SK-N-SH treated with all-trans-retinoic acid at 6 μM for 48 hours (cell line): ENCODE data around the gene ANKEF1.

ENCODE experiments used
- ARNTL ChIP-seq: fragments of 450-650 bp; formaldehyde crosslinking; IDR thresholded peaks from 2 replicates; pipeline ENCODE4 v1.5.0; 2020; ENCODE audit warnings: low read depth, mild to moderate bottlenecking, moderate library complexity, borderline replicate concordance
- BACH2 ChIP-seq: fragments of 250-450 bp; sonication (Bioruptor Pico); IDR thresholded peaks from 2 replicates; pipeline ENCODE4 v1.9.0; 2021; ENCODE audit warnings: mild to moderate bottlenecking, borderline replicate concordance
- CREB5 ChIP-seq: fragments of 250-450 bp; sonication (Bioruptor Pico); IDR thresholded peaks from 2 replicates; pipeline ENCODE4 v1.5.1; 2020; ENCODE audit warnings: low read depth, mild to moderate bottlenecking, moderate library complexity
- CSRNP3 ChIP-seq: fragments of 250-450 bp; sonication (Bioruptor Pico); IDR thresholded peaks from 2 replicates; pipeline ENCODE4 v1.5.1; 2021; ENCODE audit warnings: mild to moderate bottlenecking, moderate library complexity
- GLIS3 ChIP-seq: fragments of 250-450 bp; sonication (Bioruptor Pico); IDR thresholded peaks from 2 replicates; pipeline ENCODE4 v1.5.0; 2020; ENCODE audit warnings: mild to moderate bottlenecking, moderate library complexity
- PATZ1 ChIP-seq: fragments of 250-450 bp; sonication (Bioruptor Pico); IDR thresholded peaks from 2 replicates; pipeline ENCODE4 v1.8.0; 2020; ENCODE audit warnings: mild to moderate bottlenecking, moderate library complexity, borderline replicate concordance
- POU6F1 ChIP-seq: fragments of 250-450 bp; sonication (Bioruptor Pico); IDR thresholded peaks from 2 replicates; pipeline ENCODE4 v1.8.0; 2021; ENCODE audit warnings: low read depth, mild to moderate bottlenecking, moderate library complexity, borderline replicate concordance
- RARB ChIP-seq: fragments of 250-450 bp; sonication (Bioruptor Pico); IDR thresholded peaks from 2 replicates; pipeline ENCODE4 v1.8.0; 2021; ENCODE audit warnings: mild to moderate bottlenecking, moderate library complexity
- ZC3H10 ChIP-seq: fragments of 250-450 bp; sonication (Bioruptor Pico); IDR thresholded peaks from 2 replicates; pipeline ENCODE4 v1.5.1; 2021; ENCODE audit warnings: mild to moderate bottlenecking, moderate library complexity
- ZFP30 ChIP-seq: fragments of 450-650 bp; formaldehyde crosslinking; IDR thresholded peaks from 2 replicates; pipeline ENCODE4 v1.5.0; 2022; ENCODE audit warnings: mild to moderate bottlenecking, moderate library complexity
- ZNF565 ChIP-seq: fragments of 450-650 bp; formaldehyde crosslinking; conservative IDR thresholded peaks from 2 replicates; pipeline ENCODE4 v1.5.0; 2020; ENCODE audit warnings: low read depth, mild to moderate bottlenecking, moderate library complexity
- ZNF70 ChIP-seq: fragments of 450-650 bp; formaldehyde crosslinking; IDR thresholded peaks from 2 replicates; pipeline ENCODE4 v1.5.0; 2020; ENCODE audit warnings: mild to moderate bottlenecking, moderate library complexity
- ZNF8 ChIP-seq: fragments of 450-650 bp; formaldehyde crosslinking; IDR thresholded peaks from 2 replicates; pipeline ENCODE4 v1.5.0; 2020; ENCODE audit warnings: mild to moderate bottlenecking, moderate library complexity

- TF ChIP-seq ZNF8 (CRISPR knock-in tag) = no peak
- TF ChIP-seq CREB5 (CRISPR knock-in tag) = no peak
- TF ChIP-seq GLIS3 (CRISPR knock-in tag) = no peak
- no peak for TF ChIP-seq ZC3H10 (CRISPR knock-in tag)
- no peak for TF ChIP-seq ARNTL (CRISPR knock-in tag)
- TF ChIP-seq ZNF70 (CRISPR knock-in tag) = no peak
- no peak for TF ChIP-seq PATZ1 (CRISPR knock-in tag)
- TF ChIP-seq ZNF565 (CRISPR knock-in tag) = no peak
- no peak for TF ChIP-seq RARB
- TF ChIP-seq POU6F1 (CRISPR knock-in tag) = no peak
- TF ChIP-seq ZFP30 = no peak
- no peak for TF ChIP-seq BACH2
- TF ChIP-seq CSRNP3 (CRISPR knock-in tag) = no peak
Measured at GRCh38 chr20:9996944-9997343, 37.8 kb upstream of the ANKEF1 start.
